H9 (cell line): ENCODE results near the gene FHIP1B. TPM values are rescaled to one million over a fixed set of nuclear protein-coding genes. Genes with fewer than 3 reads are reported as not detected.

Source experiments
- DNase-seq: peaks from one replicate; pipeline ENCODE4 v3.0.0-alpha.2; 2017
- H2AFZ ChIP-seq: one replicate; pipeline ENCODE4 v1.6.1; 2013; ENCODE audit warnings: mild to moderate bottlenecking, low read length, control low read depth, moderate library complexity
- H2AK5ac ChIP-seq: 2 replicates; pipeline ENCODE4 v1.6.1; 2013; ENCODE audit warnings: low read length, control low read depth, mixed read lengths; ENCODE audit not compliant: insufficient read length
- H2BK120ac ChIP-seq: one replicate; pipeline ENCODE4 v1.6.1; 2013; ENCODE audit warnings: low read depth, mild to moderate bottlenecking, low read length, control low read depth, inconsistent platforms; ENCODE audit not compliant: poor library complexity, severe bottlenecking
- H2BK12ac ChIP-seq: 2 replicates; pipeline ENCODE4 v1.6.1; 2013; ENCODE audit warnings: low read length, control low read depth, mixed read lengths, low read depth; ENCODE audit not compliant: insufficient read length
- H2BK15ac ChIP-seq: 2 replicates; pipeline ENCODE4 v1.6.1; 2013; ENCODE audit warnings: low read depth, low read length, control low read depth
- H2BK20ac ChIP-seq: one replicate; pipeline ENCODE4 v1.6.1; 2013; ENCODE audit warnings: low read depth, mild to moderate bottlenecking, low read length, control low read depth, inconsistent platforms; ENCODE audit not compliant: poor library complexity, severe bottlenecking
- H2BK5ac ChIP-seq: 2 replicates; pipeline ENCODE4 v1.6.1; 2013; ENCODE audit warnings: low read length, control low read depth, mixed read lengths; ENCODE audit not compliant: insufficient read length
- H3K14ac ChIP-seq: 2 replicates; pipeline ENCODE4 v1.6.1; 2013; ENCODE audit warnings: low read length, control low read depth; ENCODE audit not compliant: insufficient read depth
- H3K18ac ChIP-seq: 2 replicates; pipeline ENCODE4 v1.6.1; 2013; ENCODE audit warnings: low read depth, mild to moderate bottlenecking, mixed read lengths, low read length, control low read depth; ENCODE audit not compliant: insufficient read length
- H3K23ac ChIP-seq: 2 replicates; pipeline ENCODE4 v1.6.1; 2013; ENCODE audit warnings: low read length, control low read depth, mixed read lengths, low read depth; ENCODE audit not compliant: insufficient read length
- H3K23me2 ChIP-seq: 2 replicates; pipeline ENCODE4 v1.6.1; 2013; ENCODE audit warnings: low read depth, mild to moderate bottlenecking, mixed read lengths, low read length, control low read depth; ENCODE audit not compliant: insufficient read length, poor library complexity, severe bottlenecking
- H3K27ac ChIP-seq: 2 replicates; pipeline ENCODE4 v1.5.1; 2013; ENCODE audit warnings: low read length, control low read depth, mixed read lengths, low read depth; ENCODE audit not compliant: insufficient read length
- H3K27me3 ChIP-seq: 2 replicates; pipeline ENCODE4 v1.6.1; 2013; ENCODE audit warnings: low read length, control low read depth, inconsistent platforms; ENCODE audit not compliant: insufficient read depth
- H3K4ac ChIP-seq: 2 replicates; pipeline ENCODE4 v1.6.1; 2013; ENCODE audit warnings: low read depth, mild to moderate bottlenecking, control low read depth, inconsistent platforms, low read length, moderate library complexity
- H3K4me1 ChIP-seq: 2 replicates; pipeline ENCODE4 v1.6.1; 2013; ENCODE audit warnings: low read length, control low read depth, inconsistent platforms; ENCODE audit not compliant: insufficient read depth
- H3K4me2 ChIP-seq: 2 replicates; pipeline ENCODE4 v1.6.1; 2013; ENCODE audit warnings: low read length, control low read depth, mixed read lengths; ENCODE audit not compliant: insufficient read length, insufficient read depth
- H3K56ac ChIP-seq: 2 replicates; pipeline ENCODE4 v1.6.1; 2013; ENCODE audit warnings: low read depth, mild to moderate bottlenecking, mixed read lengths, low read length, control low read depth; ENCODE audit not compliant: insufficient read length
- H3K79me1 ChIP-seq: 2 replicates; pipeline ENCODE4 v1.6.1; 2013; ENCODE audit warnings: low read depth, mild to moderate bottlenecking, moderate library complexity, low read length, control low read depth, inconsistent platforms; ENCODE audit not compliant: insufficient read depth, poor library complexity, severe bottlenecking
- H3K79me2 ChIP-seq: 2 replicates; pipeline ENCODE4 v1.6.1; 2013; ENCODE audit warnings: low read length, control low read depth, inconsistent platforms; ENCODE audit not compliant: insufficient read depth
- H3K9ac ChIP-seq: 2 replicates; pipeline ENCODE4 v1.6.1; 2013; ENCODE audit warnings: low read length, control low read depth, mixed read lengths; ENCODE audit not compliant: insufficient read length; ENCODE audit errors: extremely low read depth
- H3K9me3 ChIP-seq: one replicate; pipeline ENCODE4 v1.6.1; 2013; ENCODE audit warnings: low read depth, low read length, inconsistent platforms; ENCODE audit not compliant: control insufficient read depth
- H3T11ph ChIP-seq: one replicate; pipeline ENCODE4 v1.6.1; 2013; ENCODE audit warnings: mild to moderate bottlenecking, low read length, control low read depth, inconsistent platforms
- H4K20me1 ChIP-seq: one replicate; pipeline ENCODE4 v1.6.1; 2013; ENCODE audit not compliant: control insufficient read depth, insufficient read length, insufficient read depth
- H4K5ac ChIP-seq: 2 replicates; pipeline ENCODE4 v1.6.1; 2013; ENCODE audit warnings: low read depth, mild to moderate bottlenecking, mixed read lengths, low read length, control low read depth; ENCODE audit not compliant: insufficient read length
- H4K8ac ChIP-seq: replicated peaks from 2 replicates; pipeline ENCODE4 v1.6.1; 2013; ENCODE audit warnings: low read length, control low read depth, mixed read lengths, low read depth; ENCODE audit not compliant: insufficient read length
- H4K91ac ChIP-seq: 2 replicates; pipeline ENCODE4 v1.6.1; 2013; ENCODE audit warnings: low read depth, mild to moderate bottlenecking, moderate library complexity, mixed read lengths, low read length, control low read depth; ENCODE audit not compliant: insufficient read length
- H3K27ac Mint-ChIP-seq, 3 experiments: 2 replicates in 2 of 3; 3 replicates in 1 of 3; pipeline ENCODE4 v1.8.0; 2020 to 2021; ENCODE audit warnings: mixed read lengths in 3 of 3, mild to moderate bottlenecking in 1 of 3, moderate library complexity in 1 of 3
- H3K27me3 Mint-ChIP-seq: 2 replicates; pipeline ENCODE4 v1.8.0; 2021; ENCODE audit warnings: low read depth, mild to moderate bottlenecking, moderate library complexity, mixed read lengths
- H3K36me3 Mint-ChIP-seq, 3 experiments: 2 replicates in 2 of 3; 3 replicates in 1 of 3; pipeline ENCODE4 v1.8.0; 2020 to 2021; ENCODE audit warnings: low read depth in 3 of 3, mixed read lengths in 3 of 3; ENCODE audit not compliant: insufficient read depth in 1 of 3
- H3K4me1 Mint-ChIP-seq, 2 experiments: 2 replicates each; pipeline ENCODE4 v1.8.0; 2020; ENCODE audit warnings: mixed read lengths in 2 of 2
- H3K4me3 Mint-ChIP-seq, 2 experiments: 2 replicates in 1 of 2; 3 replicates in 1 of 2; pipeline ENCODE4 v1.8.0; 2020 to 2021; ENCODE audit warnings: mild to moderate bottlenecking in 2 of 2, mixed read lengths in 2 of 2, moderate library complexity in 1 of 2
- H3K9me3 Mint-ChIP-seq, 2 experiments: 2 replicates in 1 of 2; 3 replicates in 1 of 2; pipeline ENCODE4 v1.8.0; 2020; ENCODE audit warnings: mild to moderate bottlenecking in 2 of 2, mixed read lengths in 2 of 2, moderate library complexity in 1 of 2
- WGBS: extraction: QIAGEN DNeasy Blood & Tissue Kit; methylation state at CpG from one replicate; pipeline ENCODE4 v1.1.7; 2013; ENCODE audit warnings: missing lambda C conversion rate, low lambda C conversion rate, mixed read lengths; ENCODE audit not compliant: insufficient read length; ENCODE audit errors: extremely low coverage; 5-methylcytosine and 5-hydroxymethylcytosine counted together
- total RNA-seq: library from RNA; stranded (reverse); gene quantifications from 2 replicates; pipeline ENCODE4 v1.2.1, GENCODE V29; 2021
- TF ChIP-seq, protein P1 (sequence below): fragments of 200-600 bp; sonication (generic); conservative IDR thresholded peaks from 3 replicates; pipeline ENCODE4 v1.8.0; 2021; ENCODE audit warnings: antibody characterized with exemption, mild to moderate bottlenecking

The FHIP1B gene
- total RNA-seq, 1 experiment from 2014 or later = 28.5 TPM

DNA sequence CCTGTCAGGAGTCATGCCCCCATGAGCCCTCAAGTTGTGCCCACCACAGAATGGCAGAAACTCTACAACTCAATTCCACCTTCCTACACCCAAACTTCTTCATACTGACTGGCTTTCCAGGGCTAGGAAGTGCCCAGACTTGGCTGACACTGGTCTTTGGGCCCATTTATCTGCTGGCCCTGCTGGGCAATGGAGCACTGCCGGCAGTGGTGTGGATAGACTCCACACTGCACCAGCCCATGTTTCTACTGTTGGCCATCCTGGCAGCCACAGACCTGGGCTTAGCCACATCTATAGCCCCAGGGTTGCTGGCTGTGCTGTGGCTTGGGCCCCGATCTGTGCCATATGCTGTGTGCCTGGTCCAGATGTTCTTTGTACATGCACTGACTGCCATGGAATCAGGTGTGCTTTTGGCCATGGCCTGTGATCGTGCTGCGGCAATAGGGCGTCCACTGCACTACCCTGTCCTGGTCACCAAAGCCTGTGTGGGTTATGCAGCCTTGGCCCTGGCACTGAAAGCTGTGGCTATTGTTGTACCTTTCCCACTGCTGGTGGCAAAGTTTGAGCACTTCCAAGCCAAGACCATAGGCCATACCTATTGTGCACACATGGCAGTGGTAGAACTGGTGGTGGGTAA lies 35.1 kb downstream of the FHIP1B start, which contains the start of gene OR52W1:
Gene OR52W1 (plus strand): TSS at position 51 of the 637 bp plus-strand sequence. CDS start 0 bp downstream, at position 51.
- H4K91ac ChIP-seq = no peak within 1 kb of the TSS
- no peak for DNase-seq
- H3K79me1 ChIP-seq = no peaks in the 10 kb centered on the region
- H3K4me2 ChIP-seq = no peak within 1 kb of the TSS
- H4K8ac ChIP-seq = no peak within 1 kb of the TSS
- H4K5ac ChIP-seq = no peak within 1 kb of the TSS
- H3K4me1 Mint-ChIP-seq = peaks cover 8% of the 10 kb centered on the region in 2 experiments
- H2BK20ac ChIP-seq = no peak within 1 kb of the TSS
- TF ChIP-seq, protein P1, sequence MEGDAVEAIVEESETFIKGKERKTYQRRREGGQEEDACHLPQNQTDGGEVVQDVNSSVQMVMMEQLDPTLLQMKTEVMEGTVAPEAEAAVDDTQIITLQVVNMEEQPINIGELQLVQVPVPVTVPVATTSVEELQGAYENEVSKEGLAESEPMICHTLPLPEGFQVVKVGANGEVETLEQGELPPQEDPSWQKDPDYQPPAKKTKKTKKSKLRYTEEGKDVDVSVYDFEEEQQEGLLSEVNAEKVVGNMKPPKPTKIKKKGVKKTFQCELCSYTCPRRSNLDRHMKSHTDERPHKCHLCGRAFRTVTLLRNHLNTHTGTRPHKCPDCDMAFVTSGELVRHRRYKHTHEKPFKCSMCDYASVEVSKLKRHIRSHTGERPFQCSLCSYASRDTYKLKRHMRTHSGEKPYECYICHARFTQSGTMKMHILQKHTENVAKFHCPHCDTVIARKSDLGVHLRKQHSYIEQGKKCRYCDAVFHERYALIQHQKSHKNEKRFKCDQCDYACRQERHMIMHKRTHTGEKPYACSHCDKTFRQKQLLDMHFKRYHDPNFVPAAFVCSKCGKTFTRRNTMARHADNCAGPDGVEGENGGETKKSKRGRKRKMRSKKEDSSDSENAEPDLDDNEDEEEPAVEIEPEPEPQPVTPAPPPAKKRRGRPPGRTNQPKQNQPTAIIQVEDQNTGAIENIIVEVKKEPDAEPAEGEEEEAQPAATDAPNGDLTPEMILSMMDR = no peak
- WGBS = no CpG with 5 or more reads among the region's 5 CpGs
- no peaks in the 10 kb centered on the region for H4K20me1 ChIP-seq
- H3K23me2 ChIP-seq = no peaks in the 10 kb centered on the region
- H2AFZ ChIP-seq = no peak within 1 kb of the TSS
- H2BK12ac ChIP-seq = no peak within 1 kb of the TSS
- no peaks in the 10 kb centered on the region for H3K27me3 ChIP-seq
- no peak within 1 kb of the TSS for H3K14ac ChIP-seq
- H3K9me3 Mint-ChIP-seq = no peaks in the 10 kb centered on the region
- no peak within 1 kb of the TSS for H3T11ph ChIP-seq
- H3K4ac ChIP-seq = no peak within 1 kb of the TSS
- no peak within 1 kb of the TSS for H2AK5ac ChIP-seq
- H3K4me3 Mint-ChIP-seq = no peak within 1 kb of the TSS
- no peak within 1 kb of the TSS for H3K23ac ChIP-seq
- H3K27ac Mint-ChIP-seq = no peak within 1 kb of the TSS; a peak in 1 of 7 replicates
- H3K4me1 ChIP-seq = peaks cover 3% of the 10 kb centered on the region; the same call in 1 of the 2 replicates
- H2BK120ac ChIP-seq = no peak within 1 kb of the TSS
- H3K36me3 Mint-ChIP-seq = 0 out of 7 replicates have a peak, but pooled peaks cover 0 to 2% (median 0%) of the 10 kb centered on the region in 3 experiments
- H2BK5ac ChIP-seq = no peak within 1 kb of the TSS
- H3K18ac ChIP-seq = no peak within 1 kb of the TSS
- H3K56ac ChIP-seq = no peak within 1 kb of the TSS
- H3K9me3 ChIP-seq = no peaks in the 10 kb centered on the region
- H3K9ac ChIP-seq = no peak within 1 kb of the TSS
- no peaks in the 10 kb centered on the region for H3K27me3 Mint-ChIP-seq
- H3K27ac ChIP-seq = no peak within 1 kb of the TSS
- no peaks in the 10 kb centered on the region for H3K79me2 ChIP-seq
- H2BK15ac ChIP-seq = no peak within 1 kb of the TSS
